Progenitor cell of endocrine pancreas (in vitro differentiated cells): Measurements from ENCODE around the gene CERS6. TPM values are rescaled to one million over a fixed set of nuclear protein-coding genes. Genes with fewer than 3 reads are reported as not detected.

Experiments used
- DNase-seq: peaks from one replicate; pipeline ENCODE4 v3.0.0; 2021; ENCODE audit warnings: low spot score; ENCODE audit not compliant: unreplicated experiment
- H3K27ac Mint-ChIP-seq: 2 replicates; pipeline ENCODE4 v1.8.0; 2021; ENCODE audit warnings: mild to moderate bottlenecking, moderate library complexity, mixed read lengths
- H3K27me3 Mint-ChIP-seq: 2 replicates; pipeline ENCODE4 v1.8.0; 2021; ENCODE audit warnings: mixed read lengths
- H3K36me3 Mint-ChIP-seq: 2 replicates; pipeline ENCODE4 v1.8.0; 2022; ENCODE audit warnings: mixed read lengths; ENCODE audit not compliant: insufficient read depth
- H3K4me1 Mint-ChIP-seq: 2 replicates; pipeline ENCODE4 v1.8.0; 2021; ENCODE audit warnings: low read depth, mixed read lengths
- H3K4me3 Mint-ChIP-seq: 2 replicates; pipeline ENCODE4 v1.8.0; 2021; ENCODE audit warnings: low read depth, mild to moderate bottlenecking, moderate library complexity, mixed read lengths
- H3K9me3 Mint-ChIP-seq: 2 replicates; pipeline ENCODE4 v1.8.0; 2021; ENCODE audit warnings: low read depth, mixed read lengths
- total RNA-seq: library from RNA; stranded (reverse); gene quantifications from 2 replicates; pipeline ENCODE4 v1.2.1, GENCODE V29; 2021
- TF ChIP-seq, protein P1 (sequence below): fragments of 200-600 bp; sonication (generic); IDR thresholded peaks from one replicate; pipeline ENCODE4 v1.5.0; 2021; ENCODE audit warnings: antibody characterized with exemption, mild to moderate bottlenecking; ENCODE audit not compliant: unreplicated experiment

The CERS6 gene
- total RNA-seq, 1 donor from 2014 or later = 32.5 TPM

DNA sequence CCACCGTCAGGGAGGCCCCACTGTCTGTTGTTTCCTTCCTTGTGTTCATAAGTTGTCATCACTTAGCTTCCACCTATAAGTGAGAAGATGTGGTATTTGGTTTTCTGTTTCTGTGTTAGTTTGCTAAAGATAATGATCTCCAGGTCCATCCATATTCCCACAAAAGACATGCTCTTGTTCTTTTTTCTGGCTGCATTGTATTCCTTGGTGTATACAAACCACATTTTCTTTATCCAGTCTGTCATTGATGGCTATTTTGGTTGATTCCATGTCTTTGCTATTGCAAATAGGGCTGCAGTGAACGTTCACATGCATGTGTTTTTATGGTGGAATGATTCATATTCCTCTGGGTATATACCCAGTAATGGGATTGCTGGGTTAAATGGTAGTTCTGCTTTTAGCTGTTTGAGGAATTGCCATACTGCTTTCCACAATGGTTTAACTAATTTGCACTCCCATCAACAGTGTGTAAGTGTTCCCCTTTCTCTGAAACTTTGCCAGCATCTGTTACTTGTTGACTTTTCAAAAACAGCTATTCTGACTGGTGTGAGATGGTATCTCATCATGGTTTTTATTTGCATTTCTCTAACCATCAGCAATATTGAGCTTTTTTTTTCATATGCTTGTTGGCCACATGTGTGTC is 189.7 kb downstream of the CERS6 start:
- TF ChIP-seq, protein P1, sequence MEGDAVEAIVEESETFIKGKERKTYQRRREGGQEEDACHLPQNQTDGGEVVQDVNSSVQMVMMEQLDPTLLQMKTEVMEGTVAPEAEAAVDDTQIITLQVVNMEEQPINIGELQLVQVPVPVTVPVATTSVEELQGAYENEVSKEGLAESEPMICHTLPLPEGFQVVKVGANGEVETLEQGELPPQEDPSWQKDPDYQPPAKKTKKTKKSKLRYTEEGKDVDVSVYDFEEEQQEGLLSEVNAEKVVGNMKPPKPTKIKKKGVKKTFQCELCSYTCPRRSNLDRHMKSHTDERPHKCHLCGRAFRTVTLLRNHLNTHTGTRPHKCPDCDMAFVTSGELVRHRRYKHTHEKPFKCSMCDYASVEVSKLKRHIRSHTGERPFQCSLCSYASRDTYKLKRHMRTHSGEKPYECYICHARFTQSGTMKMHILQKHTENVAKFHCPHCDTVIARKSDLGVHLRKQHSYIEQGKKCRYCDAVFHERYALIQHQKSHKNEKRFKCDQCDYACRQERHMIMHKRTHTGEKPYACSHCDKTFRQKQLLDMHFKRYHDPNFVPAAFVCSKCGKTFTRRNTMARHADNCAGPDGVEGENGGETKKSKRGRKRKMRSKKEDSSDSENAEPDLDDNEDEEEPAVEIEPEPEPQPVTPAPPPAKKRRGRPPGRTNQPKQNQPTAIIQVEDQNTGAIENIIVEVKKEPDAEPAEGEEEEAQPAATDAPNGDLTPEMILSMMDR = no peak
- no peak for DNase-seq
- Mint-ChIP-seq H3K9me3 (peaks cover 11% of the 10 kb centered on the region), H3K4me3 (no peak overlapping the region), H3K4me1 (peaks cover 10% of the 10 kb centered on the region), H3K27ac (no peak overlapping the region), H3K27me3 (no peaks in the 10 kb centered on the region), H3K36me3 (peaks cover 5% of the 10 kb centered on the region)

DNA sequence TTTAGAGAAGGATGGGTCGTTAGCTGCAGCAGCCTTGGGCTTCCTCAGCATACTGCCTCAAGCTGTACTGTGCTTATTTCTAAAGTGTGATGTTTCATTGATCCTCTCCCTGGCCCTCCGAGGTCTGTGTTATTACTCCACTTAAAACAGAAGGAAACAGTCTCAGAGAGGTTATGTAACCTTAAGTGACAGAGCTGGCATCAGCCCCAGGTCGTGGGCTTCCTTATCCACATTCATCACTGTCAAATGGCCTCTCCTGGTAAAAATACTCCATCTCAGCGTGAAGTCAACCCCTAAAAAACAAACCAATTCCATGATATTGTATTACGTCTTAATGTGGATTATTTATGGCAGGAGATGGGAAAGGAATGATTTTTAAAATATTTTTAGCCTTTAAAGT is 193.0 kb downstream of the CERS6 start:
- no peaks in the 10 kb centered on the region for H3K27me3 Mint-ChIP-seq
- peaks cover 11% of the 10 kb centered on the region for H3K9me3 Mint-ChIP-seq
- H3K36me3 Mint-ChIP-seq = peaks cover 4% of the 10 kb centered on the region
- peaks cover 24% of the 10 kb centered on the region for H3K4me1 Mint-ChIP-seq
- no peak for DNase-seq
- TF ChIP-seq, protein P1 = no peak
- H3K27ac Mint-ChIP-seq = peak overlapping the region; percentile 26
- H3K4me3 Mint-ChIP-seq = no peak overlapping the region

DNA sequence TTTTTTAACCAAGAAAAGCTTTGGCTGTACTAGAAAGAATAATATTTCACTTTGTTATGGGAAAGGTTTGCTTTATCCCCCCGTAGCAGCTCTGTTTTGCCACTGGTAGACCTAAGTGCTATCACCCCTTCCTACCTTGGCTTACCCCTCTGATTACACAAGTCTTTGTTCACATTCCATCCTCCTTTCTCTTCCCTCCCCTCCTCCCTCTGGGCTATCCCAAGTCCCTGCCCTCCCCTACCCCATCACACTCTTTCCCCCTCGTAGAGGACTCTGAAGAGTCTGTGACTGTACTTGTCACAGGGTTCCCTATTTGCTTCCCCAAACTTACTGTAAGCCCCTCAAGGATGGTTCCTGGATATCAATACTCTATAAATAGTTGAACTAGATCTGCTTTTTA is 193.5 kb downstream of the CERS6 start:
- Mint-ChIP-seq H3K9me3 (peaks cover 11% of the 10 kb centered on the region), H3K27me3 (no peaks in the 10 kb centered on the region), H3K4me1 (peaks cover 24% of the 10 kb centered on the region), H3K27ac (no peak overlapping the region), H3K4me3 (no peak overlapping the region), H3K36me3 (peaks cover 3% of the 10 kb centered on the region)
- TF ChIP-seq, protein P1 = no peak
- no peak for DNase-seq

DNA sequence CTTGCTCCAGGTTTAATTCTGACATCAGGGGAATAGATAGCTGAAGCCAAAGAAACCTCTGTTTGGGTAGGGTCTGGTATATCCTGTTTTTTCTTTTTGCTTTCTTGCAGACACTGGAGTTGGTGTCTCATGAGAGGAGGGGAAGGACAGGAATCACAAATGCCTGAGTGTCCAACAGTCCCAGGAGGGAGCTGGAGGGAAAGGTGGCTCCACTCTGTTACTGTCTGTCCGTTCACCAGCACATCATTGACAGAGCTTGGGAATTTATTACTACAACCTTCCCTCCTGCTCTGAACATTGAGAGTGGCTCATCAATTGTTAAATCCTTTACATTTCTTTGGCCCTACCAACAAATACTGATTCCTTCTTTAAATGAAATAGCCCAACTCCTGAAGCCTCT is 194.1 kb downstream of the CERS6 start:
- peaks cover 13% of the 10 kb centered on the region for H3K9me3 Mint-ChIP-seq
- no peak overlapping the region for H3K27ac Mint-ChIP-seq
- no peaks in the 10 kb centered on the region for H3K27me3 Mint-ChIP-seq
- H3K4me3 Mint-ChIP-seq = no peak overlapping the region
- TF ChIP-seq, protein P1 = no peak
- H3K4me1 Mint-ChIP-seq = peaks cover 24% of the 10 kb centered on the region
- no peak for DNase-seq
- peaks cover 6% of the 10 kb centered on the region for H3K36me3 Mint-ChIP-seq

DNA sequence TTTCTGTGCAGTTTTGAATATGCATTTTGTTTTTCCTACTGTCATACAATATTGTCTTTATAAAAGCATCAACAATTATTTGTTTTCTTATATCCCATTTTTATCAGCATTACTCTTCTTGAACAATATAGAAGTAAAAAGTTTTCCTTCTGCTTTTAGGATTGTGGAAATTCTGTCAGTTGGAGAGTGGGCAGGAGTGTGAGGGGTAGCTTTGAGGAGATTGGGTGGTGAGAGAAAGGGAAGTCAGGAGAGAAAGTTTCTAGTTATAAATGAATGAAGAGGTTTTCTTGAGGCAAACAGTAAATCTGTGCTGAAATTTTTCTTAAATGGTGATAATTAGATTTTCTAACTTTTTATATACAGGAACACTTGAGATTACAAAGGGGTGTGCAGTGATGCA is 194.7 kb downstream of the CERS6 start:
- Mint-ChIP-seq H3K4me1 (peaks cover 24% of the 10 kb centered on the region), H3K27me3 (no peaks in the 10 kb centered on the region), H3K9me3 (peaks cover 14% of the 10 kb centered on the region), H3K36me3 (peaks cover 9% of the 10 kb centered on the region), H3K4me3 (no peak overlapping the region), H3K27ac (no peak overlapping the region)
- TF ChIP-seq, protein P1 = no peak
- DNase-seq = no peak
